Vagina (tissue), 2 donors: ENCODE results near the gene PCDH1. TPM values are rescaled to one million over a fixed set of nuclear protein-coding genes. Genes with fewer than 3 reads are reported as not detected.

ENCODE experiments used
- DNase-seq, 2 donors: peaks; one replicate each; pipeline ENCODE4 v3.0.0-alpha.2; 2017; ENCODE audit errors: extremely low spot score in 2 of 2
- H3K27ac ChIP-seq: fragments of 200-600 bp; sonication (generic); one replicate; pipeline ENCODE4 v1.5.1; 2019
- H3K27me3 ChIP-seq: fragments of 200-600 bp; sonication (generic); one replicate; pipeline ENCODE4 v1.5.1; 2019
- H3K36me3 ChIP-seq, 2 donors: fragments of 200-600 bp; sonication (generic); one replicate each; pipeline ENCODE4 v1.5.1; 2017 to 2019
- H3K4me1 ChIP-seq: fragments of 200-600 bp; sonication (generic); one replicate; pipeline ENCODE4 v1.5.1; 2019
- H3K4me3 ChIP-seq, 2 donors: fragments of 200-600 bp; sonication (generic); 1 replicate in 1 of 2; 2 replicates in 1 of 2; pipeline ENCODE4 v1.5.1; 2016 to 2019
- H3K9me3 ChIP-seq: fragments of 200-600 bp; sonication (generic); one replicate; pipeline ENCODE4 v1.5.1; 2019
- POLR2A ChIP-seq, 2 donors: fragments of 450-650 bp; IDR thresholded peaks; one replicate each; pipeline ENCODE4 v1.6.1; 2017; ENCODE audit warnings: antibody characterized with exemption in 2 of 2, mild to moderate bottlenecking in 2 of 2, moderate library complexity in 2 of 2
- POLR2AphosphoS5 ChIP-seq, 2 donors: sonication (generic); formaldehyde crosslinking; IDR thresholded peaks; one replicate each; pipeline ENCODE4 v1.9.0; 2017; ENCODE audit warnings: antibody characterized with exemption in 2 of 2, mild to moderate bottlenecking in 2 of 2, low read depth in 1 of 2; ENCODE audit not compliant: insufficient read depth in 1 of 2
- intact Hi-C: fragments of 100-400 bp; cut with DNase I; formaldehyde crosslinking; loops from one replicate; pipeline ENCODE4 v1.15.1; 2023
- total RNA-seq: library from RNA; depleted of rRNA; stranded (reverse); fragments of >200 nt; gene quantifications from one replicate; pipeline ENCODE4 v1.2.3, GENCODE V29; 2016
- TF ChIP-seq, protein P1 (sequence below), 3 experiments: fragments of 450-650 bp in 2 of 3; fragments of 200-600 bp in 1 of 3; sonication (generic) in 1 of 3; IDR thresholded peaks; one replicate each; pipeline ENCODE4 v1.5.1; 2017 to 2019; ENCODE audit warnings: antibody characterized with exemption in 3 of 3, mild to moderate bottlenecking in 2 of 3, moderate library complexity in 2 of 3

PCDH1 gene
- total RNA-seq, 1 donor from 2014 or later: 38.8 TPM

- Histone ChIP-seq H3K9me3 (no peaks in the 10 kb centered on the region), H3K27me3 (peaks cover 26% of the 10 kb centered on the region), H3K27ac (no peak overlapping the region), H3K36me3 (no peaks in the 10 kb centered on the region), H3K4me3 (no peak overlapping the region), H3K4me1 (peaks cover 30% of the 10 kb centered on the region)
- TF ChIP-seq, protein P1, sequence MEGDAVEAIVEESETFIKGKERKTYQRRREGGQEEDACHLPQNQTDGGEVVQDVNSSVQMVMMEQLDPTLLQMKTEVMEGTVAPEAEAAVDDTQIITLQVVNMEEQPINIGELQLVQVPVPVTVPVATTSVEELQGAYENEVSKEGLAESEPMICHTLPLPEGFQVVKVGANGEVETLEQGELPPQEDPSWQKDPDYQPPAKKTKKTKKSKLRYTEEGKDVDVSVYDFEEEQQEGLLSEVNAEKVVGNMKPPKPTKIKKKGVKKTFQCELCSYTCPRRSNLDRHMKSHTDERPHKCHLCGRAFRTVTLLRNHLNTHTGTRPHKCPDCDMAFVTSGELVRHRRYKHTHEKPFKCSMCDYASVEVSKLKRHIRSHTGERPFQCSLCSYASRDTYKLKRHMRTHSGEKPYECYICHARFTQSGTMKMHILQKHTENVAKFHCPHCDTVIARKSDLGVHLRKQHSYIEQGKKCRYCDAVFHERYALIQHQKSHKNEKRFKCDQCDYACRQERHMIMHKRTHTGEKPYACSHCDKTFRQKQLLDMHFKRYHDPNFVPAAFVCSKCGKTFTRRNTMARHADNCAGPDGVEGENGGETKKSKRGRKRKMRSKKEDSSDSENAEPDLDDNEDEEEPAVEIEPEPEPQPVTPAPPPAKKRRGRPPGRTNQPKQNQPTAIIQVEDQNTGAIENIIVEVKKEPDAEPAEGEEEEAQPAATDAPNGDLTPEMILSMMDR (IDR thresholded peaks at IDR 0.05): no peak
- no peak for TF ChIP-seq POLR2A (IDR thresholded peaks at IDR 0.05)
- TF ChIP-seq POLR2AphosphoS5 (IDR thresholded peaks at IDR 0.05; ENCODE audit: insufficient read depth in 1 of 2, low read depth in 1 of 2): no peak
- intact Hi-C loops: loop anchor here (1.0 to 5.0 kb wide), 2 partner anchors 42 to 178 kb away; partner anchors contain the start of gene DELE1
- peak in 1 of 2 donors; percentile 93 for DNase-seq
Measured at GRCh38 chr5:141879941-141880738, 1.9 kb upstream of the PCDH1 start.

DNA sequence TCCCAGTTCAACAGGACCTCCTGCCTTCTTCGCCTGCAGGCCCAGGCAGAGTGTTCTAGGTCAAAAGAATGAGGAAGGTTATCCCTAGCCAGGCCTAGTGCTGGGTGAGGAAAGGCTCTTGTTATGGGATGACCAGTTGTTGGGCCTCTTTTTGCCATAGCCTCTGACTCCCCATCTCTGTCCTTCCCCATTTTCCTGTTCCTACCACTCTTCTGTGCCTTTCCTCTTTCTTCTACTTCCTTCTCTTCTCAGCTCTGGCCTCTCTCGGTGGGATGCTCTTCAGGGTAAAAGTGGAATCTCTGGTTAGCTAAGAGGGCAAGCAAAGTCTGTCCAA, 1.2 kb upstream of the PCDH1 start:
- peaks cover 26% of the 10 kb centered on the region for H3K27me3 ChIP-seq
- no peak overlapping the region for H3K4me3 ChIP-seq
- no peak overlapping the region for H3K27ac ChIP-seq
- intact Hi-C loops: loop anchor here (1.0 to 5.0 kb wide), 2 partner anchors 43 to 177 kb away; partner anchors contain the start of gene DELE1
- H3K36me3 ChIP-seq: no peaks in the 10 kb centered on the region
- TF ChIP-seq POLR2AphosphoS5 (IDR thresholded peaks at IDR 0.05; ENCODE audit: insufficient read depth in 1 of 2, low read depth in 1 of 2) (no peak), POLR2A (IDR thresholded peaks at IDR 0.05) (no peak)
- TF ChIP-seq, protein P1 (IDR thresholded peaks at IDR 0.05): no peak
- DNase-seq: peak in 1 of 2 donors; percentile 85
- H3K4me1 ChIP-seq: peaks cover 30% of the 10 kb centered on the region
- H3K9me3 ChIP-seq: no peaks in the 10 kb centered on the region

DNA sequence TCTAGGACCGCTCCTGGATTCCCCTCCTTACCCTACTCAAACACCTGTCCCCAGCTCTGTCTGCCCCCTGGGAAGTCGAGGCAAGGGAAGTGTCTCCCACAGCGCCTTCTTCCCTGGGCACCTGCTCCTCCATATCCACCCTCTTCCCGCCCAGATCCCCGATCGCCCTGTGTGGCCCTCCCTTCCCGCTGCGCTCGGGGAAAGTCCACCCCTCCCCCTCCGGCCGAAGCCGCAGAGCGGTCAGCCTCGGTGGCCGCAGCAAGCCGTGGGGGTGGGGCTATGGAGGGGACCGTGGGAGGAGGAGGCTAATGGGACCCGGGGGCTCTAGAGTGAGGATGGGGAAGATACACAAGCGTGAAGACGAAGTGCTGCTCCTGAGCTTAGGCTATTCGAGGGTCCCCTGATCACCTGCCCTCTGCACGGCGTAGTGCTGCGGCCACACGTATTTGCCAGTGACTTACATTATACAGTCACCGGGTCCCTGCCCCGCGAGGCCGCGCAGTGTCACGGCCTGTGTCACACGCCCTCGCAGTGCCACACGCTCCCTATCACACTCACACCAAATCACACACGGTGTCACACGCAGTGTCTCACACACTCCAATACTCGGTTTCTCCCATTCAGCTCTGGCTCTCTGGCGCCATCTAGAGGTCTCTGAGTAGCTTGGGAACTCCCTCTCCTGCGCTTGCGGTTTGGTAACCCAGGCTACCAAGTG, 658 bp upstream of the PCDH1 start:
- intact Hi-C loops: loop anchor here (1.0 to 5.0 kb wide), 2 partner anchors 43 to 177 kb away; partner anchors contain the start of gene DELE1
- Histone ChIP-seq H3K4me1 (peaks cover 30% of the 10 kb centered on the region), H3K27me3 (peaks cover 23% of the 10 kb centered on the region)

GRCh38 chr5:141877356-141878185, 639 bp downstream of the PCDH1 start:
- Histone ChIP-seq H3K9me3 (no peaks in the 10 kb centered on the region), H3K4me3 (peak overlapping the region; percentile 59 to 64), H3K4me1 (peaks cover 30% of the 10 kb centered on the region), H3K27me3 (peaks cover 14% of the 10 kb centered on the region), H3K36me3 (no peaks in the 10 kb centered on the region), H3K27ac (peak overlapping the region; percentile 82)
- no peak for TF ChIP-seq POLR2A (IDR thresholded peaks at IDR 0.05)
- TF ChIP-seq POLR2AphosphoS5 (IDR thresholded peaks at IDR 0.05; ENCODE audit: insufficient read depth in 1 of 2, low read depth in 1 of 2): no peak
- TF ChIP-seq, protein P1 (IDR thresholded peaks at IDR 0.05): no peak
- peak; percentile 84 to 90 for DNase-seq
- intact Hi-C loops: loop anchor here (5.0 kb wide), 1 partner anchor 45 kb away; the partner anchor contains the start of gene DELE1

More for the DNA sequence above, 658 bp upstream of the PCDH1 start:
- Histone ChIP-seq H3K27ac (peak overlapping the region; percentile 61), H3K36me3 (no peaks in the 10 kb centered on the region), H3K4me3 (peak overlapping the region; percentile 59 to 64), H3K9me3 (no peaks in the 10 kb centered on the region)
- TF ChIP-seq, protein P1 (IDR thresholded peaks at IDR 0.05): peak; percentile 71 to 91 (median 85)
- TF ChIP-seq POLR2A (IDR thresholded peaks at IDR 0.05) (no peak), POLR2AphosphoS5 (IDR thresholded peaks at IDR 0.05; ENCODE audit: insufficient read depth in 1 of 2, low read depth in 1 of 2) (peak; percentile 53 to 74)
- DNase-seq: peak; percentile 91 to 96
